ENCODE measurements around the gene TEX261. TPM values are rescaled to one million over a fixed set of nuclear protein-coding genes. Genes with fewer than 3 reads are reported as not detected.

Gene TEX261
- total and polyA plus RNA-seq, 2 donors (not counting 3 experiments of a cell fraction or from before 2014, with no cell fraction given) = 71.2 to 98.1 TPM

GRCh38 chr2:70954886-70955285 is 39.8 kb downstream of the TEX261 start:
- H4K20me1 ChIP-seq (replicated peaks; ENCODE audit: control insufficient read depth, extremely low read depth, insufficient read depth, low read length) = no peaks in the 10 kb centered on the region
- DNase-seq (ENCODE audit: low read depth, low spot score) = no peak
- ChIA-PET POLR2A (no interaction called here), CTCF (interaction anchor here (1.1 to 2.0 kb wide), 2 partner anchors 10 to 46 kb away, joined by 3 to 18 read pairs; no protein-coding TSS in a partner anchor)
- BruUV-seq (replicated peaks) = no TSS peak
- no peak for FAIRE-seq
- intact Hi-C loops (cut with micrococcal nuclease) (no loop called here), dilution Hi-C loops (cut with MboI; ENCODE audit: extremely low pct_ligation_motif_present, low sequenced_read_pairs) (no loop called here)
- no peaks in the 10 kb centered on the region for H3K79me2 ChIP-seq (ENCODE audit: control insufficient read depth, insufficient read depth, low read length)
- TF ChIP-seq JUN (IDR thresholded peaks at IDR 0.05; ENCODE audit: borderline replicate concordance, insufficient read depth, insufficient read length, low read depth) (no peak), EZH2 (IDR thresholded peaks at IDR 0.05; ENCODE audit: borderline replicate concordance, low read depth, low read length, severe bottlenecking) (no peak), CTCF (IDR thresholded peaks at IDR 0.05; ENCODE audit: extremely low read depth in 1 of 2, insufficient read depth in 1 of 2, low read depth in 1 of 2, low read length in 2 of 2) (no peak), FOS (IDR thresholded peaks at IDR 0.05; ENCODE audit: borderline replicate concordance, insufficient read depth, low read length) (no peak), POLR2AphosphoS5 (IDR thresholded peaks at IDR 0.05; ENCODE audit: insufficient read depth, low read depth, low read length) (no peak), MYC (IDR thresholded peaks at IDR 0.05; ENCODE audit: low read depth, low read length) (no peak), GATA2 (IDR thresholded peaks at IDR 0.05; ENCODE audit: insufficient read depth, insufficient read length, low read depth, low read length) (no peak), POLR2A (IDR thresholded peaks at IDR 0.05; ENCODE audit: low read depth, low read length) (no peak)
- peaks cover 24 to 34% of the 10 kb centered on the region in 2 experiments for H3K27me3 ChIP-seq (ENCODE audit: control insufficient read depth in 2 of 2, insufficient read depth in 2 of 2, low read length in 2 of 2)
- H3K4me2 ChIP-seq (ENCODE audit: insufficient read depth, low read length) = no peak overlapping the region
- H3K4me3 ChIP-seq (replicated peaks in 1 of 3; ENCODE audit: insufficient read depth in 1 of 3, low read depth in 1 of 3, low read length in 3 of 3) = no peak overlapping the region
- no peak overlapping the region for H2AFZ ChIP-seq (ENCODE audit: low read depth, low read length)
- H3K9me1 ChIP-seq (replicated peaks; ENCODE audit: control insufficient read depth, extremely low read depth, insufficient read depth, low read length) = no peaks in the 10 kb centered on the region
- peaks cover 3% of the 10 kb centered on the region for H3K4me1 ChIP-seq (ENCODE audit: control insufficient read depth, extremely low read depth, insufficient read depth, low read length)
- H3K36me3 ChIP-seq (ENCODE audit: control insufficient read depth in 2 of 2, extremely low read depth in 1 of 2, insufficient read depth in 2 of 2, low read length in 2 of 2) = no peaks in the 10 kb centered on the region
- no peaks in the 10 kb centered on the region for H3K9me3 ChIP-seq (replicated peaks; ENCODE audit: control insufficient read depth, insufficient read depth, low read length)
- no peak overlapping the region for H3K9ac ChIP-seq (replicated peaks; ENCODE audit: extremely low read depth, insufficient read depth, low read length)
- no peak overlapping the region for H3K27ac ChIP-seq (ENCODE audit: insufficient read depth, low read depth, low read length)

All from endothelial cell of umbilical vein (primary cell).